HCT116 (cell line): Measurements from ENCODE around the gene PVRIG.

ENCODE experiments used
- EZH2 ChIP-seq: fragments of 200-600 bp; sonication (generic); IDR thresholded peaks from 2 replicates; pipeline ENCODE4 v1.6.1; 2017; ENCODE audit warnings: antibody characterized with exemption, mixed run types
- FOSL1 ChIP-seq: IDR thresholded peaks from 2 replicates; pipeline ENCODE4 v1.6.1; 2012; ENCODE audit warnings: low read depth
- POLR2A ChIP-seq: IDR thresholded peaks from 2 replicates; pipeline ENCODE4 v1.7.0; 2011; ENCODE audit warnings: borderline replicate concordance; ENCODE audit not compliant: insufficient read depth, insufficient read length; ENCODE audit errors: extremely low read depth
- POLR2AphosphoS5 ChIP-seq: IDR thresholded peaks from 2 replicates; pipeline ENCODE4 v1.6.1; 2011; ENCODE audit warnings: mild to moderate bottlenecking, low read depth, low read length, moderate library complexity
- REST ChIP-seq: IDR thresholded peaks from 2 replicates; pipeline ENCODE4 v1.6.1; 2012; ENCODE audit warnings: low read depth
- SIN3A ChIP-seq: IDR thresholded peaks from 2 replicates; pipeline ENCODE4 v1.6.1; 2012; ENCODE audit warnings: low read depth
- SP1 ChIP-seq: IDR thresholded peaks from 2 replicates; pipeline ENCODE4 v1.6.1; 2012; ENCODE audit warnings: low read depth
- TF ChIP-seq, protein P1 (sequence below), 3 experiments: fragments of 200-600 bp in 1 of 3; sonication (generic) in 1 of 3; IDR thresholded peaks in 2 of 3; conservative IDR thresholded peaks in 1 of 3; 2 replicates each; pipeline ENCODE4 v1.5.1; 2012 to 2017; ENCODE audit warnings: low read depth in 2 of 3, low read length in 2 of 3, antibody characterized with exemption in 1 of 3, borderline replicate concordance in 1 of 3, control low read depth in 1 of 3, mild to moderate bottlenecking in 1 of 3, mixed read lengths in 1 of 3, mixed run types in 1 of 3, moderate library complexity in 1 of 3; ENCODE audit not compliant: insufficient read depth in 1 of 3
- TF ChIP-seq, protein P2 (sequence below): IDR thresholded peaks from 2 replicates; pipeline ENCODE4 v1.6.1; 2012

- TF ChIP-seq EZH2 (no peak), POLR2AphosphoS5 (no peak), FOSL1 (no peak), REST (no peak), SIN3A (no peak), POLR2A (no peak), SP1 (no peak)
- TF ChIP-seq, protein P1, sequence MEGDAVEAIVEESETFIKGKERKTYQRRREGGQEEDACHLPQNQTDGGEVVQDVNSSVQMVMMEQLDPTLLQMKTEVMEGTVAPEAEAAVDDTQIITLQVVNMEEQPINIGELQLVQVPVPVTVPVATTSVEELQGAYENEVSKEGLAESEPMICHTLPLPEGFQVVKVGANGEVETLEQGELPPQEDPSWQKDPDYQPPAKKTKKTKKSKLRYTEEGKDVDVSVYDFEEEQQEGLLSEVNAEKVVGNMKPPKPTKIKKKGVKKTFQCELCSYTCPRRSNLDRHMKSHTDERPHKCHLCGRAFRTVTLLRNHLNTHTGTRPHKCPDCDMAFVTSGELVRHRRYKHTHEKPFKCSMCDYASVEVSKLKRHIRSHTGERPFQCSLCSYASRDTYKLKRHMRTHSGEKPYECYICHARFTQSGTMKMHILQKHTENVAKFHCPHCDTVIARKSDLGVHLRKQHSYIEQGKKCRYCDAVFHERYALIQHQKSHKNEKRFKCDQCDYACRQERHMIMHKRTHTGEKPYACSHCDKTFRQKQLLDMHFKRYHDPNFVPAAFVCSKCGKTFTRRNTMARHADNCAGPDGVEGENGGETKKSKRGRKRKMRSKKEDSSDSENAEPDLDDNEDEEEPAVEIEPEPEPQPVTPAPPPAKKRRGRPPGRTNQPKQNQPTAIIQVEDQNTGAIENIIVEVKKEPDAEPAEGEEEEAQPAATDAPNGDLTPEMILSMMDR (IDR thresholded peaks at IDR 0.05 in 2 of 3, conservative IDR thresholded peaks at IDR 0.05 in 1 of 3; ENCODE audit: borderline replicate concordance in 1 of 3, insufficient read depth in 1 of 3, low read depth in 2 of 3, low read length in 2 of 3) = no peak
- TF ChIP-seq, protein P2, sequence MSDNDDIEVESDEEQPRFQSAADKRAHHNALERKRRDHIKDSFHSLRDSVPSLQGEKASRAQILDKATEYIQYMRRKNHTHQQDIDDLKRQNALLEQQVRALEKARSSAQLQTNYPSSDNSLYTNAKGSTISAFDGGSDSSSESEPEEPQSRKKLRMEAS = no peak
Observed at GRCh38 chr7:100208911-100209408, 10.8 kb upstream of the PVRIG start.
